A673 (cell line): ENCODE results near the gene IRGM. TPM values are rescaled to one million over a fixed set of nuclear protein-coding genes. Genes with fewer than 3 reads are reported as not detected.
"Not testable (repeated sequence)": the region's sequence is repeated elsewhere in the genome, so short reads cannot be mapped to it uniquely, and the experiment has no call there.

Source experiments
- BruUV-seq: library from RNA; stranded (reverse); fragments of 400-500 nt; replicated peaks from 2 replicates; lab custom pipeline; 2021; lab: Mats Ljungman, UMichigan
- CTCF ChIA-PET: fragments of 300-600 bp; sonication (Branson Sonifier 250); formaldehyde crosslinking; loops from one replicate; lab custom pipeline; 2022; ENCODE audit warnings: antibody characterized with exemption; lab: Charles Lee
- POLR2A ChIA-PET: fragments of 300-600 bp; sonication (Branson Sonifier 250); formaldehyde crosslinking; loops from one replicate; lab custom pipeline; 2022; ENCODE audit warnings: antibody characterized with exemption; ENCODE audit not compliant: low non-redundant PET; lab: Charles Lee
- DNase-seq: peaks from one replicate; pipeline ENCODE4 v3.0.0-alpha.2; 2015; ENCODE audit warnings: low spot score
- H3K27ac ChIP-seq: fragments of 200-600 bp; sonication (generic); 2 replicates; pipeline ENCODE4 v1.5.1; 2016; ENCODE audit warnings: mixed run types, low read depth, mild to moderate bottlenecking, mixed read lengths, antibody characterized with exemption, low read length; ENCODE audit not compliant: poor library complexity, severe bottlenecking
- H3K27me3 ChIP-seq: fragments of 200-600 bp; sonication (generic); replicated peaks from 2 replicates; pipeline ENCODE4 v1.6.1; 2017; ENCODE audit warnings: mixed run types, low read depth, mild to moderate bottlenecking, mixed read lengths, antibody characterized with exemption, low read length; ENCODE audit not compliant: insufficient read depth, poor library complexity
- H3K36me3 ChIP-seq: fragments of 200-600 bp; sonication (generic); 2 replicates; pipeline ENCODE4 v1.6.1; 2016; ENCODE audit warnings: mixed run types, mild to moderate bottlenecking, mixed read lengths, antibody characterized with exemption, low read length; ENCODE audit not compliant: insufficient read depth, poor library complexity, severe bottlenecking
- H3K4me1 ChIP-seq: fragments of 200-600 bp; sonication (generic); 2 replicates; pipeline ENCODE4 v1.6.1; 2017; ENCODE audit warnings: mixed run types, mild to moderate bottlenecking, mixed read lengths, antibody characterized with exemption, low read length; ENCODE audit not compliant: insufficient read depth, poor library complexity, severe bottlenecking
- H3K4me3 ChIP-seq: fragments of 200-600 bp; sonication (generic); 2 replicates; pipeline ENCODE4 v1.5.1; 2016; ENCODE audit warnings: low read depth, mixed run types, mild to moderate bottlenecking, mixed read lengths, low read length; ENCODE audit not compliant: poor library complexity, severe bottlenecking
- H3K9me3 ChIP-seq: fragments of 200-600 bp; sonication (generic); 2 replicates; pipeline ENCODE4 v1.6.1; 2016; ENCODE audit warnings: mixed run types, low read depth, mild to moderate bottlenecking, mixed read lengths, antibody characterized with exemption, low read length; ENCODE audit not compliant: poor library complexity, severe bottlenecking
- EZH2 ChIP-seq: fragments of 200-600 bp; sonication (generic); IDR thresholded peaks from 2 replicates; pipeline ENCODE4 v1.6.1; 2017; ENCODE audit warnings: borderline replicate concordance, low read depth, mild to moderate bottlenecking, mixed read lengths, antibody characterized with exemption, low read length; ENCODE audit not compliant: poor library complexity, severe bottlenecking
- intact Hi-C: fragments of 100-400 bp; cut with micrococcal nuclease; formaldehyde crosslinking; loops from one replicate; pipeline ENCODE4 v1.10.0; 2022; ENCODE audit not compliant: unreplicated experiment
- total RNA-seq: library from RNA; stranded (reverse); gene quantifications from 2 replicates; pipeline ENCODE4 v1.2.3, GENCODE V29; 2021
- TF ChIP-seq, protein P1 (sequence below): fragments of 300-800, 200-600 bp; sonication (generic); conservative IDR thresholded peaks from 2 replicates; pipeline ENCODE4 v1.5.1; 2017; ENCODE audit warnings: low read depth, mild to moderate bottlenecking, antibody characterized with exemption, low read length, moderate library complexity, mixed read lengths

IRGM gene
- total RNA-seq, 1 experiment from 2014 or later, result not detected

DNA sequence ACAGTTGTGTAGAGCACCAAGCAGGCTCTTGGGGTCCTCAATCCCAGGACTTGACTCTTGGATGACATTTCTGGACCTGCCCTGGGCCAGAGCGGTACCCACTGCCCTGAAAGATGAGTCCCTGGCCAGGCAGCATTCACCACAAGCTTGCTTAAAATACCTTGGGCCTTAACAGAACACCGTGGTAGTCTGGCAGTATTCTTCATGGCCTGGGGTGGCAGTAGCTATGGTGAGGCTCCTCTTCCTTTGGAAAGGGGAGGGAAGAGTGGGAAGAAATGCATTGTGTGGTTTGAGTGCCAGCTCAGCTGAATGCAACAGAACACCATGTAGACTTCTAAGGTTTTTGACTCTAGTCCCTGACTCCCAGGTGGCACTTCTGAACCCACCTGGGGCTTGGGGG lies 29.4 kb upstream of the IRGM start:
- no TSS peak for BruUV-seq
- intact Hi-C loops, result no loop called here
- POLR2A ChIA-PET, result no interaction called here

DNA sequence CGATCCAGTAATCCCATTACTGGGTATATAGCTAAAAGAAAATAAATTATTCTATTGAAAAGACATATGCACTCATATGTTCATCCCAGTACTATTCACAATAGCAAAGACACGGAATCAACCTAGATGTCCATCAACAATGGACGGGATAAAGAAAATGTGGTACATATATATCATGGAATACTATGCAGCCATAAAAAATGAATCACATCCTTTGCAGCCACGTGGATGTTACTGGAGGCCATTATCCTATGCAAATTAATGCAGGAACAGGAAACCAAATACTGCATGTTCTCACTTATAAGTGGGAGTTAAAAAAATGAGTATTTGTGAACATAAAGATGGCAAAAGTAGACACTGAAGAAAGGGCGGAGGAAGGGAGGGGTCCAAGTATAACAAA lies 16.6 kb upstream of the IRGM start:
- CTCF ChIA-PET, result interaction anchor here (0.6 kb wide), 1 partner anchor 354 kb away, joined by 3 read pairs; no protein-coding TSS in a partner anchor
- BruUV-seq, result no TSS peak

More for the DNA sequence above, 29.4 kb upstream of the IRGM start:
- no peak for DNase-seq
- CTCF ChIA-PET, result no interaction called here
- no peaks in the 10 kb centered on the region for H3K27me3 ChIP-seq
- H3K27ac ChIP-seq, result no peak overlapping the region
- H3K9me3 ChIP-seq, result peaks cover 18% of the 10 kb centered on the region
- H3K36me3 ChIP-seq, result no peaks in the 10 kb centered on the region
- no peak overlapping the region for H3K4me3 ChIP-seq
- no peak for TF ChIP-seq EZH2
- TF ChIP-seq, protein P1, sequence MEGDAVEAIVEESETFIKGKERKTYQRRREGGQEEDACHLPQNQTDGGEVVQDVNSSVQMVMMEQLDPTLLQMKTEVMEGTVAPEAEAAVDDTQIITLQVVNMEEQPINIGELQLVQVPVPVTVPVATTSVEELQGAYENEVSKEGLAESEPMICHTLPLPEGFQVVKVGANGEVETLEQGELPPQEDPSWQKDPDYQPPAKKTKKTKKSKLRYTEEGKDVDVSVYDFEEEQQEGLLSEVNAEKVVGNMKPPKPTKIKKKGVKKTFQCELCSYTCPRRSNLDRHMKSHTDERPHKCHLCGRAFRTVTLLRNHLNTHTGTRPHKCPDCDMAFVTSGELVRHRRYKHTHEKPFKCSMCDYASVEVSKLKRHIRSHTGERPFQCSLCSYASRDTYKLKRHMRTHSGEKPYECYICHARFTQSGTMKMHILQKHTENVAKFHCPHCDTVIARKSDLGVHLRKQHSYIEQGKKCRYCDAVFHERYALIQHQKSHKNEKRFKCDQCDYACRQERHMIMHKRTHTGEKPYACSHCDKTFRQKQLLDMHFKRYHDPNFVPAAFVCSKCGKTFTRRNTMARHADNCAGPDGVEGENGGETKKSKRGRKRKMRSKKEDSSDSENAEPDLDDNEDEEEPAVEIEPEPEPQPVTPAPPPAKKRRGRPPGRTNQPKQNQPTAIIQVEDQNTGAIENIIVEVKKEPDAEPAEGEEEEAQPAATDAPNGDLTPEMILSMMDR, result no peak
- H3K4me1 ChIP-seq, result no peaks in the 10 kb centered on the region

DNA sequence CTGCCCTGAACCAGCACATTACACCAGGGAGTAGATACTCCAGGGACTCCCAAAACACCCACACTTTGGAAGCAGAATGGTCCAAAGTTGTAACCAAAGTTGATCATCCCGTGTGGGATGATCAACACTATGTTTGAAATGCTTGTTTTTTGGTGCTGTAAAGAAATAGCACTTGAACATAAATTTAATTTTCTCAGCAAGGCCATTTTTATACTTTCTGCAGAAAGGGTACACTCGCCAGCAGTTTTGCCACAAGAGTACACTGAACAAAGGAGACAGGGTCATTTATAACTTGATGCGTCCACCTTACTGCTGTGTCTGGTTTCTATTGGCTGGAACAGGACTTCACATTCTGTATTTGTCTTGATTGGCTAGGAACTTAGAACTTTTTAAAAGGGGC lies 14.5 kb upstream of the IRGM start:
- H3K4me1 ChIP-seq, H3K27ac ChIP-seq, CTCF ChIA-PET, H3K4me3 ChIP-seq, intact Hi-C loops, BruUV-seq, H3K27me3 ChIP-seq, DNase-seq, POLR2A ChIA-PET, H3K36me3 ChIP-seq: not testable (repeated sequence)
- peaks cover 28% of the 10 kb centered on the region for H3K9me3 ChIP-seq

More for the DNA sequence above, 16.6 kb upstream of the IRGM start:
- H3K27me3 ChIP-seq, result peaks cover 3% of the 10 kb centered on the region
- POLR2A ChIA-PET, result no interaction called here
- TF ChIP-seq, protein P1, result no peak
- no peak for TF ChIP-seq EZH2
- no peak overlapping the region for H3K27ac ChIP-seq
- no peak overlapping the region for H3K4me3 ChIP-seq
- peaks cover 26% of the 10 kb centered on the region for H3K9me3 ChIP-seq
- DNase-seq, result no peak
- peaks cover 8% of the 10 kb centered on the region for H3K4me1 ChIP-seq
- H3K36me3 ChIP-seq, result no peaks in the 10 kb centered on the region
- intact Hi-C loops, result no loop called here

DNA sequence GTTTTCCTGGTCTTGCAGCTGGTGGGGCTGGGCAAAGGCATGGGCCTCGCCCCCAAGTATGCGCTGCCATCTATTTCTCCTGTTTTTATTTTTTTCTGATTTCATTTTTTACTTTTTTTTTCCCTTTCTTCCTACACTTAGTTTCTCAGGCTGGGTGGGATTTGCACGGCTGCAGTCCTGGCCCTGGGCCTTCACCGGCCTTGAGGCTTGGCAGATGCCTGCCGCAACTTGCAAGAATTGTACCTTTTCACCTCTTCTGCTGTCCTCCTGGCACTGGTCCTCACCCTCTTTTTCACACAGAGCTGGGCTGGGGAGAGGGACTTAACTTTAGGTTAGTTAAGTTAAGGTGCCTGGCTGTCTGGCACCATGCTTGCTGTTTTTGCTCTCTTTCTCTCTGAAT lies 10.3 kb upstream of the IRGM start:
- no TSS peak for BruUV-seq
- CTCF ChIA-PET, result no interaction called here
- intact Hi-C loops, result no loop called here

More for the DNA sequence above, 10.3 kb upstream of the IRGM start:
- POLR2A ChIA-PET, result no interaction called here
- Histone ChIP-seq H3K9me3 (peaks cover 29% of the 10 kb centered on the region), H3K4me1 (peaks cover 8% of the 10 kb centered on the region), H3K27ac (no peak overlapping the region), H3K4me3 (no peak overlapping the region), H3K27me3 (peaks cover 31% of the 10 kb centered on the region), H3K36me3 (no peaks in the 10 kb centered on the region)
- no peak for DNase-seq
- TF ChIP-seq EZH2, result no peak
- TF ChIP-seq, protein P1, result no peak
